HepG2 (cell line): ENCODE results near the gene AJUBA. TPM values are rescaled to one million over a fixed set of nuclear protein-coding genes. Genes with fewer than 3 reads are reported as not detected.

Experiments used
- CREB1 ChIP-seq, 2 experiments: fragments of 450-650 bp in 1 of 2; IDR thresholded peaks; 2 replicates each; pipeline ENCODE4 v1.6.1; 2016 to 2017; ENCODE audit warnings: control low read depth in 1 of 2, mild to moderate bottlenecking in 1 of 2, missing compliant biosample characterization in 1 of 2, missing genetic modification characterization in 1 of 2
- FIP1L1 ChIP-seq: fragments of 200-400 bp; formaldehyde crosslinking; IDR thresholded peaks from 2 replicates; pipeline ENCODE4 v1.6.1; 2018; ENCODE audit warnings: low read depth, mild to moderate bottlenecking, low read length, moderate library complexity, borderline replicate concordance; ENCODE audit not compliant: insufficient read depth
- FOSL1 ChIP-seq: sonication (generic); formaldehyde crosslinking; IDR thresholded peaks from 2 replicates; pipeline ENCODE4 v1.9.0; 2021; ENCODE audit warnings: missing genetic modification reagents, borderline replicate concordance
- GLMP ChIP-seq: sonication (generic); formaldehyde crosslinking; IDR thresholded peaks from 2 replicates; pipeline ENCODE4 v1.9.0; 2021; ENCODE audit warnings: missing genetic modification reagents, mild to moderate bottlenecking, borderline replicate concordance
- HNRNPK ChIP-seq: fragments of 200-400 bp; formaldehyde crosslinking; IDR thresholded peaks from 2 replicates; pipeline ENCODE4 v1.6.1; 2018; ENCODE audit warnings: low read length, low read depth, moderate library complexity, mild to moderate bottlenecking; ENCODE audit not compliant: poor library complexity, severe bottlenecking
- MAFG ChIP-seq: sonication (generic); formaldehyde crosslinking; IDR thresholded peaks from 2 replicates; pipeline ENCODE4 v1.5.1; 2020; ENCODE audit warnings: mild to moderate bottlenecking, missing genetic modification reagents
- POGZ ChIP-seq: sonication (generic); formaldehyde crosslinking; IDR thresholded peaks from 2 replicates; pipeline ENCODE4 v1.4.0; 2020; ENCODE audit warnings: mild to moderate bottlenecking, missing genetic modification reagents
- PRDM4 ChIP-seq: sonication (generic); formaldehyde crosslinking; IDR thresholded peaks from 2 replicates; pipeline ENCODE4 v1.9.0; 2021; ENCODE audit warnings: missing genetic modification reagents, borderline replicate concordance
- RARG ChIP-seq: sonication (generic); formaldehyde crosslinking; IDR thresholded peaks from 2 replicates; pipeline ENCODE4 v1.4.0; 2020; ENCODE audit warnings: low read depth, mild to moderate bottlenecking, missing genetic modification reagents
- RERE ChIP-seq: IDR thresholded peaks from 2 replicates; pipeline ENCODE4 v1.6.1; 2016; ENCODE audit warnings: low read depth, missing genetic modification reagents, missing compliant biosample characterization
- TARDBP ChIP-seq: sonication (generic); formaldehyde crosslinking; IDR thresholded peaks from 2 replicates; pipeline ENCODE4 v1.8.0; 2022; ENCODE audit warnings: mild to moderate bottlenecking, missing genetic modification reagents
- ZC3H13 ChIP-seq: sonication (generic); formaldehyde crosslinking; IDR thresholded peaks from 2 replicates; pipeline ENCODE4 v1.8.1; 2023; ENCODE audit warnings: mild to moderate bottlenecking, missing genetic modification reagents, moderate library complexity
- ZNF12 ChIP-seq: sonication (generic); formaldehyde crosslinking; IDR thresholded peaks from 2 replicates; pipeline ENCODE4 v1.5.0; 2020; ENCODE audit warnings: missing genetic modification reagents
- ZNF317 ChIP-seq: sonication (generic); formaldehyde crosslinking; IDR thresholded peaks from 2 replicates; pipeline ENCODE4 v1.5.0; 2020; ENCODE audit warnings: mild to moderate bottlenecking, missing genetic modification reagents
- ZNF331 ChIP-seq: sonication (generic); formaldehyde crosslinking; IDR thresholded peaks from 2 replicates; pipeline ENCODE4 v1.4.0; 2020; ENCODE audit warnings: missing genetic modification reagents
- ZNF367 ChIP-seq: sonication (generic); formaldehyde crosslinking; IDR thresholded peaks from 2 replicates; pipeline ENCODE4 v1.4.0; 2020; ENCODE audit warnings: missing genetic modification reagents, borderline replicate concordance
- ZUFSP ChIP-seq: sonication (generic); formaldehyde crosslinking; IDR thresholded peaks from 2 replicates; pipeline ENCODE4 v1.9.0; 2021; ENCODE audit warnings: missing genetic modification reagents, mild to moderate bottlenecking, borderline replicate concordance
- polyA plus RNA-seq, 8 experiments: library from polyadenylated mRNA; depleted of rRNA in 3 of 8; stranded (reverse) in 7 of 8; unstranded in 1 of 8; fragments of >200 nt; fragmentation: Illumina TruSeq in 4 of 8; extraction: Trizol in 4 of 8; gene quantifications; 2 replicates each; pipeline versions ENCODE4 v1.2.1 to v1.2.3, GENCODE V29; 2011 to 2016; ENCODE audit warnings: low read depth in 4 of 8, missing spikeins in 1 of 8, mixed read lengths in 1 of 8; ENCODE audit not compliant: insufficient read depth in 1 of 8
- total RNA-seq, 5 experiments: library from RNA; depleted of rRNA; stranded (reverse); fragments of >200 nt; fragmentation: Illumina TruSeq; extraction: Trizol; gene quantifications; 2 replicates each; pipeline ENCODE4 v1.2.3, GENCODE V29; 2016; ENCODE audit warnings: low read depth in 1 of 5

Gene AJUBA
- total and polyA plus RNA-seq, 2 of the 13 experiments (the other 11 are each of a cell fraction or from before 2014, with no cell fraction given), result 157 to 241 TPM

GRCh38 chr14:22929104-22929960 is 53.0 kb downstream of the AJUBA start, which contains the start of gene PRMT5 (continued):
- TF ChIP-seq POGZ (CRISPR knock-in tag) (peak; percentile 97), ZNF317 (CRISPR knock-in tag) (peak; percentile 91), ZNF331 (peak; percentile 99), ZC3H13 (CRISPR knock-in tag) (peak; percentile 95; the same call in 1 of the 2 replicates), ZNF367 (CRISPR knock-in tag) (no peak; the same call in 1 of the 2 replicates), RARG (CRISPR knock-in tag) (peak; percentile 95; the same call in 1 of the 2 replicates), HNRNPK (no peak), ZNF12 (CRISPR knock-in tag) (peak; percentile 93), PRDM4 (CRISPR knock-in tag) (peak; percentile 95), CREB1 (IDR thresholded peaks at IDR 0.05) (peak; percentile 88), CREB1 (CRISPR knock-in tag; IDR thresholded peaks at IDR 0.05) (no peak), RERE (peak; percentile 69; the same call in 1 of the 2 replicates), FIP1L1 (peak; percentile 19; the same call in 1 of the 2 replicates), ZUFSP (CRISPR knock-in tag) (no peak), GLMP (CRISPR knock-in tag) (no peak), MAFG (no peak), TARDBP (CRISPR knock-in tag) (peak; percentile 100), FOSL1 (CRISPR knock-in tag) (0 out of 2 replicates have a peak, but pooled peaks have one; percentile 37)
